Measurements from ENCODE around the gene SORT1. TPM values are rescaled to one million over a fixed set of nuclear protein-coding genes. Genes with fewer than 3 reads are reported as not detected.
"Not testable (repeated sequence)": the region's sequence is repeated elsewhere in the genome, so short reads cannot be mapped to it uniquely, and the experiment has no call there.

SORT1 gene
- total and polyA plus RNA-seq, 4 donors = 1.0 to 10.6 (median 3.4) TPM

DNA sequence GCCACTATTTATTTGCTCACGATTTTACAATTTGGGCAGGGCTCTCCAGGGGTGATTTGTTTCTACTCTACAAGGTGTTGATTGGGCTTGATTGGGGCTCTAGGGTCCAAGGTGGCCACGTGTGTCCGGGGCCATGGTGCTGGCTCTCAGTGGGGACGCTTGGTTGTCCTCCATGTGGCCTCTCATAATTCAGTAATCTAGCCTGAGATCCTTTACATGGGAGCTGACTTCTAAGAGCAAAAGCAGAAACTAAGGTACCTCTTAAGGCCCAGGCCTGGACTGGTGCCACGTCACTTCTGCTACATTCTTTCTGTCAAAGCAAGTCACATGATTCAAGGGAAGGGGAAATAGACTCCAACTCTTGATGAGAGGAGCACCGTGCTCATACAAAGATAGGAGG lies 106.7 kb downstream of the SORT1 start:
- Histone ChIP-seq H3K27me3 (ENCODE audit: control insufficient read depth in 4 of 4, insufficient read depth in 4 of 4, low read length in 3 of 4) (no peaks in the 10 kb centered on the region), H3K4me1 (ENCODE audit: control insufficient read depth in 4 of 4, insufficient read depth in 4 of 4, low read length in 3 of 4) (no peaks in the 10 kb centered on the region), H3K9me3 (ENCODE audit: control insufficient read depth in 4 of 4, low read length in 3 of 4) (no peaks in the 10 kb centered on the region), H3K9ac (ENCODE audit: low read depth in 1 of 2, low read length in 2 of 2) (no peak overlapping the region), H3K27ac (ENCODE audit: low read depth in 1 of 2, low read length in 2 of 2) (no peak overlapping the region), H3K36me3 (ENCODE audit: control insufficient read depth in 4 of 4, insufficient read depth in 3 of 4, low read depth in 1 of 4, low read length in 3 of 4) (no peaks in the 10 kb centered on the region), H3K4me3 (ENCODE audit: low read depth in 1 of 3, low read length in 3 of 3) (no peak overlapping the region)
- no peak for DNase-seq (ENCODE audit: low spot score)
- 77% methylated on average over 6 of the region's 6 CpGs for WGBS
- TF ChIP-seq YY1 (IDR thresholded peaks at IDR 0.05) (no peak), NR2F2 (IDR thresholded peaks at IDR 0.05) (no peak), RXRA (IDR thresholded peaks at IDR 0.05) (no peak), MAX (IDR thresholded peaks at IDR 0.05) (no peak), SP1 (IDR thresholded peaks at IDR 0.05) (no peak), FOXA2 (IDR thresholded peaks at IDR 0.05) (no peak), FOXA1 (IDR thresholded peaks at IDR 0.05) (no peak), ZBTB33 (IDR thresholded peaks at IDR 0.05) (no peak), REST (IDR thresholded peaks at IDR 0.05) (no peak), HNF4A (conservative IDR thresholded peaks at IDR 0.05) (no peak), ATF3 (IDR thresholded peaks at IDR 0.05) (no peak), EGR1 (IDR thresholded peaks at IDR 0.05; ENCODE audit: low read depth in 2 of 2) (no peak)

DNA sequence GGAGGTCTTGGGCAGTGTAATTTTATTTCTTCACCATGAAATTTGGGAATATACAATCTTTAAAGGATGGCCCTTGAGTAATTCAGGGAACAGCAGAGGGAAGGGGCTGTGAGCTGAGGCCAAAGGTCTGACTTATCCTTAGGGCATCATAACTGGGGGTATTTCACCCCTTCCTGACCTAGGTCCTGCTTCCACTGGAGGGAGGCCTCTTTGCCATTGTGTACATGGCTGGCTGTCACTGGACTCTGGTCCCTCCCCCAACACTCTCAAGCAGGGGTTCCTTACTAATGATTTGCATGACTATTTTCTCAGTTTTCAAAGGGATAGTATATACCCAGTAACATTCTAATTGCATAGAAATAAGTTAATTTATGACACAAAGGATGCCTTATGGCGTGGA lies 107.6 kb downstream of the SORT1 start:
- Histone ChIP-seq H3K4me3 (ENCODE audit: low read depth in 1 of 3, low read length in 3 of 3) (no peak overlapping the region), H3K27ac (ENCODE audit: low read depth in 1 of 2, low read length in 2 of 2) (no peak overlapping the region), H3K27me3 (ENCODE audit: control insufficient read depth in 4 of 4, insufficient read depth in 4 of 4, low read length in 3 of 4) (no peaks in the 10 kb centered on the region), H3K9ac (ENCODE audit: low read depth in 1 of 2, low read length in 2 of 2) (no peak overlapping the region), H3K36me3 (ENCODE audit: control insufficient read depth in 4 of 4, insufficient read depth in 3 of 4, low read depth in 1 of 4, low read length in 3 of 4) (no peaks in the 10 kb centered on the region), H3K9me3 (ENCODE audit: control insufficient read depth in 4 of 4, low read length in 3 of 4) (no peaks in the 10 kb centered on the region), H3K4me1 (ENCODE audit: control insufficient read depth in 4 of 4, insufficient read depth in 4 of 4, low read length in 3 of 4) (no peaks in the 10 kb centered on the region)
- 96% methylated on average over 1 of the region's 1 CpG for WGBS
- no peak for DNase-seq (ENCODE audit: low spot score)
- TF ChIP-seq TAF1 (conservative IDR thresholded peaks at IDR 0.05) (no peak), GABPA (IDR thresholded peaks at IDR 0.05 in 1 of 2, conservative IDR thresholded peaks at IDR 0.05 in 1 of 2) (no peak), SP1 (IDR thresholded peaks at IDR 0.05) (no peak), REST (IDR thresholded peaks at IDR 0.05) (no peak), FOXA2 (IDR thresholded peaks at IDR 0.05) (no peak), MAX (IDR thresholded peaks at IDR 0.05) (no peak), NR2F2 (IDR thresholded peaks at IDR 0.05) (no peak), RXRA (IDR thresholded peaks at IDR 0.05) (no peak)
- TF ChIP-seq, protein P1, sequence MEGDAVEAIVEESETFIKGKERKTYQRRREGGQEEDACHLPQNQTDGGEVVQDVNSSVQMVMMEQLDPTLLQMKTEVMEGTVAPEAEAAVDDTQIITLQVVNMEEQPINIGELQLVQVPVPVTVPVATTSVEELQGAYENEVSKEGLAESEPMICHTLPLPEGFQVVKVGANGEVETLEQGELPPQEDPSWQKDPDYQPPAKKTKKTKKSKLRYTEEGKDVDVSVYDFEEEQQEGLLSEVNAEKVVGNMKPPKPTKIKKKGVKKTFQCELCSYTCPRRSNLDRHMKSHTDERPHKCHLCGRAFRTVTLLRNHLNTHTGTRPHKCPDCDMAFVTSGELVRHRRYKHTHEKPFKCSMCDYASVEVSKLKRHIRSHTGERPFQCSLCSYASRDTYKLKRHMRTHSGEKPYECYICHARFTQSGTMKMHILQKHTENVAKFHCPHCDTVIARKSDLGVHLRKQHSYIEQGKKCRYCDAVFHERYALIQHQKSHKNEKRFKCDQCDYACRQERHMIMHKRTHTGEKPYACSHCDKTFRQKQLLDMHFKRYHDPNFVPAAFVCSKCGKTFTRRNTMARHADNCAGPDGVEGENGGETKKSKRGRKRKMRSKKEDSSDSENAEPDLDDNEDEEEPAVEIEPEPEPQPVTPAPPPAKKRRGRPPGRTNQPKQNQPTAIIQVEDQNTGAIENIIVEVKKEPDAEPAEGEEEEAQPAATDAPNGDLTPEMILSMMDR (IDR thresholded peaks at IDR 0.05; ENCODE audit: low read depth, low read length, missing input control) = no peak

DNA sequence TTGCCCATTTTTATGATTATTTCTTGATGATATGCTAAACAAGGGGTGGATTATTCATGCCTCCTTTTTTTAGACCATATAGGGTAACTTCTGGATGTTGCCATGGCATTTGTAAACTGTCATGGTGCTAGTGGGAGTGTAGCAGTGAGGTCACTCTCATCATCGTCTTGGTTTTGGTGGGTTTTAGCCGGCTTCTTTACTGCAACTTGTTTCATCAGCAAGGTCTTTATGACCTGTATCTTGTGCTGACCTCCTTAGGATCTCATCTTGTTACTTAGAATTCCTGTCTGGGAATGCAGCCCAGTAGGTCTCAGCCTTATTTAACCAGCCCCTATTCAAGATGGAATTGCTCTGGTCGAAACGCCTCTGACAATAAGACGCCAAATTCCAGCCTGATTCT lies 111.0 kb downstream of the SORT1 start:
- H3K4me1 ChIP-seq (ENCODE audit: control insufficient read depth in 4 of 4, insufficient read depth in 4 of 4, low read length in 3 of 4) = peaks cover 0 to 17% (median 8%) of the 10 kb centered on the region in 4 donors
- H3K9me3 ChIP-seq (ENCODE audit: control insufficient read depth in 4 of 4, low read length in 3 of 4); H3K36me3 ChIP-seq (ENCODE audit: control insufficient read depth in 4 of 4, insufficient read depth in 3 of 4, low read depth in 1 of 4, low read length in 3 of 4); H3K27me3 ChIP-seq (ENCODE audit: control insufficient read depth in 4 of 4, insufficient read depth in 4 of 4, low read length in 3 of 4); H3K4me3 ChIP-seq (ENCODE audit: low read depth in 1 of 3, low read length in 3 of 3); H3K9ac ChIP-seq (ENCODE audit: low read depth in 1 of 2, low read length in 2 of 2); DNase-seq (ENCODE audit: low spot score); H3K27ac ChIP-seq (ENCODE audit: low read depth in 1 of 2, low read length in 2 of 2): not testable (repeated sequence)
- WGBS = 96% methylated on average over 5 of the region's 5 CpGs

Measured in liver (tissue), 9 donors.